Measurements from ENCODE around the gene MMS22L. TPM values are rescaled to one million over a fixed set of nuclear protein-coding genes. Genes with fewer than 3 reads are reported as not detected.

Gene MMS22L
- total and polyA plus RNA-seq, 10 of the 15 experiments (the other 5 are each of a cell fraction or from before 2014, with no cell fraction given) = 5.0 to 33.9 (median 18.7) TPM

GRCh38 chr6:97150932-97151331, 132.1 kb downstream of the MMS22L start:
- WGBS (ENCODE audit: insufficient coverage, insufficient replicate concordance, low lambda C conversion rate, missing lambda C conversion rate) = 92% methylated on average over 3 of the region's 3 CpGs
- DNase-seq (ENCODE audit: low read depth, low spot score) = no peak
- no peaks in the 10 kb centered on the region for H3K79me2 ChIP-seq (ENCODE audit: control insufficient read depth, insufficient read depth, low read length)
- no peak overlapping the region for H3K4me3 ChIP-seq
- H3K4me2 ChIP-seq (ENCODE audit: control insufficient read depth, insufficient read depth) = no peak overlapping the region
- ChIA-PET POLR2A (no interaction called here), SMC1A (ENCODE audit: uncharacterized antibody, unreplicated experiment) (no interaction called here), RAD21 (ENCODE audit: unreplicated experiment) (no interaction called here), CTCF (no interaction called here)
- H3K27me3 ChIP-seq (replicated peaks in 1 of 2; ENCODE audit: control insufficient read depth in 2 of 2, insufficient read depth in 2 of 2, low read length in 1 of 2) = no peaks in the 10 kb centered on the region
- H2AFZ ChIP-seq (ENCODE audit: control insufficient read depth, low read depth, low read length) = no peak overlapping the region
- H3K9ac ChIP-seq (ENCODE audit: control insufficient read depth, insufficient read depth, low read length) = no peak overlapping the region
- no peaks in the 10 kb centered on the region for H4K20me1 ChIP-seq (ENCODE audit: control insufficient read depth, insufficient read depth)
- FAIRE-seq = no peak
- no peak overlapping the region for H3K27ac ChIP-seq (ENCODE audit: control insufficient read depth, insufficient read depth)
- H3K9me3 ChIP-seq (replicated peaks; ENCODE audit: control insufficient read depth, insufficient read depth, low read length) = no peaks in the 10 kb centered on the region
- BruUV-seq (replicated peaks) = no TSS peak
- in situ Hi-C loops (cut with MboI) (no loop called here), intact Hi-C loops (cut with micrococcal nuclease; ENCODE audit: unreplicated experiment) (no loop called here)
- no peak for ATAC-seq
- TF ChIP-seq MEF2B (IDR thresholded peaks at IDR 0.05; ENCODE audit: partially characterized antibody, poor library complexity, severe bottlenecking) (no peak), BCL3 (IDR thresholded peaks at IDR 0.05; ENCODE audit: borderline replicate concordance, insufficient read depth, low read depth, low read length, poor library complexity, severe bottlenecking) (no peak), SMAD5 (IDR thresholded peaks at IDR 0.05; ENCODE audit: low read depth) (no peak), HDGF (IDR thresholded peaks at IDR 0.05) (no peak), IRF5 (IDR thresholded peaks at IDR 0.05; ENCODE audit: borderline replicate concordance) (no peak), NFXL1 (IDR thresholded peaks at IDR 0.05; ENCODE audit: borderline replicate concordance) (no peak), PML (IDR thresholded peaks at IDR 0.05; ENCODE audit: low read length) (no peak)
- H3K36me3 ChIP-seq (ENCODE audit: control insufficient read depth in 2 of 2, insufficient read depth in 2 of 2, low read length in 1 of 2) = peaks cover 0 to 11% of the 10 kb centered on the region in 2 experiments; a peak in 1 of 4 replicates
- H3K4me1 ChIP-seq (ENCODE audit: control insufficient read depth, insufficient read depth, low read length) = no peaks in the 10 kb centered on the region
